ENCODE results near the gene TSPAN16. TPM values are rescaled to one million over a fixed set of nuclear protein-coding genes. Genes with fewer than 3 reads are reported as not detected.
A peak's percentile ranks its signal among the peaks of the same experiment; 100 is the strongest.

The TSPAN16 gene
- total RNA-seq, 1 donor from 2014 or later = not detected

GRCh38 chr19:11290256-11290655, 5.7 kb upstream of the TSPAN16 start:
- no peak for TF ChIP-seq CTCF (IDR thresholded peaks at IDR 0.05)
- DNase-seq (ENCODE audit: low spot score) = no peak
- Mint-ChIP-seq H3K27me3 (ENCODE audit: low read depth) (no peaks in the 10 kb centered on the region), H3K9me3 (ENCODE audit: low read depth) (no peaks in the 10 kb centered on the region), H3K36me3 (ENCODE audit: low read depth) (no peaks in the 10 kb centered on the region), H3K4me1 (ENCODE audit: low read depth) (peaks cover 20% of the 10 kb centered on the region), H3K4me3 (ENCODE audit: unreplicated experiment) (no peak overlapping the region), H3K27ac (ENCODE audit: unreplicated experiment) (no peak overlapping the region)

- no peak overlapping the region for H3K27ac Mint-ChIP-seq (ENCODE audit: unreplicated experiment)
- no peaks in the 10 kb centered on the region for H3K27me3 Mint-ChIP-seq (ENCODE audit: low read depth)
- H3K36me3 Mint-ChIP-seq (ENCODE audit: low read depth) = no peaks in the 10 kb centered on the region
- no peak for TF ChIP-seq CTCF (IDR thresholded peaks at IDR 0.05)
- peaks cover 22% of the 10 kb centered on the region for H3K4me1 Mint-ChIP-seq (ENCODE audit: low read depth)
- no peak for DNase-seq (ENCODE audit: low spot score)
- H3K4me3 Mint-ChIP-seq (ENCODE audit: unreplicated experiment) = no peak overlapping the region
- H3K9me3 Mint-ChIP-seq (ENCODE audit: low read depth) = no peaks in the 10 kb centered on the region
Measured at GRCh38 chr19:11291415-11291814, 4.5 kb upstream of the TSPAN16 start.

- DNase-seq (ENCODE audit: low spot score) = no peak
- Mint-ChIP-seq H3K27ac (ENCODE audit: unreplicated experiment) (no peak overlapping the region), H3K36me3 (ENCODE audit: low read depth) (no peaks in the 10 kb centered on the region), H3K4me3 (ENCODE audit: unreplicated experiment) (no peak overlapping the region), H3K9me3 (ENCODE audit: low read depth) (no peaks in the 10 kb centered on the region), H3K4me1 (ENCODE audit: low read depth) (peaks cover 16% of the 10 kb centered on the region), H3K27me3 (ENCODE audit: low read depth) (no peaks in the 10 kb centered on the region)
- no peak for TF ChIP-seq CTCF (IDR thresholded peaks at IDR 0.05)
Measured at GRCh38 chr19:11291991-11292390, 4.0 kb upstream of the TSPAN16 start.

GRCh38 chr19:11293433-11294389, 2.2 kb upstream of the TSPAN16 start:
- peak; percentile 97 for TF ChIP-seq CTCF (IDR thresholded peaks at IDR 0.05)
- Mint-ChIP-seq H3K36me3 (ENCODE audit: low read depth) (no peaks in the 10 kb centered on the region), H3K4me3 (ENCODE audit: unreplicated experiment) (peak overlapping the region; percentile 63), H3K9me3 (ENCODE audit: low read depth) (no peaks in the 10 kb centered on the region), H3K4me1 (ENCODE audit: low read depth) (peaks cover 12% of the 10 kb centered on the region), H3K27me3 (ENCODE audit: low read depth) (no peaks in the 10 kb centered on the region), H3K27ac (ENCODE audit: unreplicated experiment) (peak overlapping the region; percentile 88)
- peak; percentile 96 for DNase-seq (ENCODE audit: low spot score)

GRCh38 chr19:11295180-11295579, 780 bp upstream of the TSPAN16 start:
- DNase-seq (ENCODE audit: low spot score) = no peak
- no peaks in the 10 kb centered on the region for H3K27me3 Mint-ChIP-seq (ENCODE audit: low read depth)
- H3K36me3 Mint-ChIP-seq (ENCODE audit: low read depth) = no peaks in the 10 kb centered on the region
- H3K9me3 Mint-ChIP-seq (ENCODE audit: low read depth) = no peaks in the 10 kb centered on the region
- TF ChIP-seq CTCF (IDR thresholded peaks at IDR 0.05) = no peak
- H3K4me3 Mint-ChIP-seq (ENCODE audit: unreplicated experiment) = no peak overlapping the region
- H3K4me1 Mint-ChIP-seq (ENCODE audit: low read depth) = peaks cover 12% of the 10 kb centered on the region
- no peak overlapping the region for H3K27ac Mint-ChIP-seq (ENCODE audit: unreplicated experiment)

Data from chondrocyte (in vitro differentiated cells).